HEK293 (cell line): ENCODE results near the gene TRAF5.
A peak's percentile ranks its signal among the peaks of the same experiment; 100 is the strongest.

Source experiments
- CTCF ChIA-PET: fragments of 350-600 bp; formaldehyde crosslinking; extraction: SDS; loops from one replicate; lab custom pipeline; 2021; ENCODE audit warnings: antibody characterized with exemption; lab: Yijun Ruan, JAX
- POLR2A ChIA-PET: fragments of 300-600 bp; formaldehyde crosslinking; extraction: SDS; loops from one replicate; lab custom pipeline; 2020; ENCODE audit warnings: antibody characterized with exemption, inconsistent platforms; lab: Yijun Ruan, JAX
- H3K27ac ChIP-seq: fragments of 200-500 bp; sonication (Bioruptor generic); 2 replicates; pipeline ENCODE4 v1.5.1; 2014; ENCODE audit warnings: low read depth, low read length, control low read depth, inconsistent platforms; ENCODE audit errors: extremely low read depth
- H3K36me3 ChIP-seq, 2 experiments: fragments of 200-500 bp in 1 of 2; sonication (Bioruptor generic) in 1 of 2; 1 replicate in 1 of 2; 2 replicates in 1 of 2; pipeline ENCODE4 v1.5.1; 2014 to 2017; ENCODE audit warnings: inconsistent platforms in 2 of 2, low read length in 2 of 2; ENCODE audit not compliant: control insufficient read depth in 2 of 2, insufficient read depth in 1 of 2
- H3K4me1 ChIP-seq: fragments of 200-500 bp; sonication (Bioruptor generic); 2 replicates; pipeline ENCODE4 v1.5.1; 2014; ENCODE audit warnings: mild to moderate bottlenecking, low read length, inconsistent platforms; ENCODE audit not compliant: control insufficient read depth, insufficient read depth
- H3K4me3 ChIP-seq: 2 replicates; pipeline ENCODE4 v1.5.1; 2011; ENCODE audit warnings: low read depth, mild to moderate bottlenecking, control low read depth, low read length, moderate library complexity
- H3K9me3 ChIP-seq: fragments of 200-500 bp; sonication (Bioruptor generic); 2 replicates; pipeline ENCODE4 v1.5.1; 2014; ENCODE audit warnings: low read depth, low read length, inconsistent platforms; ENCODE audit not compliant: control insufficient read depth, insufficient read depth
- CTCF ChIP-seq: fragments of 450-650 bp; formaldehyde crosslinking; IDR thresholded peaks from 2 replicates; pipeline ENCODE4 v1.5.1; 2016; ENCODE audit warnings: missing biosample characterization, missing genetic modification characterization
- EGR2 ChIP-seq: fragments of 450-650 bp; formaldehyde crosslinking; IDR thresholded peaks from 2 replicates; pipeline ENCODE4 v1.5.1; 2016; ENCODE audit warnings: low read depth, missing biosample characterization, missing genetic modification characterization
- PRDM1 ChIP-seq: fragments of 450-650 bp; formaldehyde crosslinking; IDR thresholded peaks from 2 replicates; pipeline ENCODE4; 2016; ENCODE audit warnings: missing biosample characterization, missing genetic modification characterization
- SP2 ChIP-seq: fragments of 450-650 bp; formaldehyde crosslinking; IDR thresholded peaks from 2 replicates; pipeline ENCODE4 v1.5.1; 2016; ENCODE audit warnings: missing biosample characterization, missing genetic modification characterization
- ZBTB1 ChIP-seq: fragments of 450-650 bp; formaldehyde crosslinking; IDR thresholded peaks from 2 replicates; pipeline ENCODE4 v1.5.1; 2016; ENCODE audit warnings: missing biosample characterization, missing genetic modification characterization
- ZBTB21 ChIP-seq: fragments of 450-650 bp; formaldehyde crosslinking; IDR thresholded peaks from 2 replicates; pipeline ENCODE4 v1.5.1; 2017; ENCODE audit warnings: missing biosample characterization, missing genetic modification characterization
- ZFHX2 ChIP-seq: fragments of 450-650 bp; formaldehyde crosslinking; conservative IDR thresholded peaks from 2 replicates; pipeline ENCODE4 v1.5.1; 2016; ENCODE audit warnings: missing biosample characterization, missing genetic modification characterization
- ZFP69B ChIP-seq: fragments of 450-650 bp; formaldehyde crosslinking; IDR thresholded peaks from 2 replicates; pipeline ENCODE4 v1.5.1; 2016; ENCODE audit warnings: missing biosample characterization, missing genetic modification characterization
- ZNF133 ChIP-seq: fragments of 450-650 bp; formaldehyde crosslinking; IDR thresholded peaks from 2 replicates; pipeline ENCODE4 v1.5.1; 2016; ENCODE audit warnings: missing biosample characterization, missing genetic modification characterization
- ZNF140 ChIP-seq: fragments of 450-650 bp; formaldehyde crosslinking; IDR thresholded peaks from 2 replicates; pipeline ENCODE4 v1.5.1; 2016; ENCODE audit warnings: missing biosample characterization, missing genetic modification characterization
- ZNF2 ChIP-seq: fragments of 450-650 bp; formaldehyde crosslinking; IDR thresholded peaks from 2 replicates; pipeline ENCODE4 v1.5.1; 2016; ENCODE audit warnings: missing biosample characterization, missing genetic modification characterization
- ZNF211 ChIP-seq: fragments of 450-650 bp; formaldehyde crosslinking; IDR thresholded peaks from 2 replicates; pipeline ENCODE4 v1.5.1; 2016; ENCODE audit warnings: low read depth, missing biosample characterization, missing genetic modification characterization
- ZNF341 ChIP-seq: fragments of 450-650 bp; formaldehyde crosslinking; IDR thresholded peaks from 2 replicates; pipeline ENCODE4; 2016; ENCODE audit warnings: low read depth, missing biosample characterization, missing genetic modification characterization
- ZNF394 ChIP-seq: fragments of 450-650 bp; formaldehyde crosslinking; IDR thresholded peaks from 2 replicates; pipeline ENCODE4 v1.5.1; 2016; ENCODE audit warnings: missing biosample characterization, missing genetic modification characterization, mild to moderate bottlenecking, moderate library complexity, borderline replicate concordance
- ZNF48 ChIP-seq: fragments of 450-650 bp; formaldehyde crosslinking; IDR thresholded peaks from 2 replicates; pipeline ENCODE4 v1.5.1; 2016; ENCODE audit warnings: missing biosample characterization, missing genetic modification characterization
- ZNF514 ChIP-seq: fragments of 450-650 bp; formaldehyde crosslinking; IDR thresholded peaks from 2 replicates; pipeline ENCODE4 v1.5.1; 2016; ENCODE audit warnings: missing biosample characterization, missing genetic modification characterization
- ZNF600 ChIP-seq: fragments of 450-650 bp; formaldehyde crosslinking; IDR thresholded peaks from 2 replicates; pipeline ENCODE4 v1.5.1; 2016; ENCODE audit warnings: missing biosample characterization, missing genetic modification characterization
- ZNF626 ChIP-seq: fragments of 450-650 bp; sonication (Bioruptor Pico); formaldehyde crosslinking; IDR thresholded peaks from 2 replicates; pipeline ENCODE4 v1.5.1; 2018; ENCODE audit warnings: missing biosample characterization, missing genetic modification characterization, inconsistent platforms
- ZNF664 ChIP-seq: fragments of 450-650 bp; formaldehyde crosslinking; IDR thresholded peaks from 2 replicates; pipeline ENCODE4 v1.5.1; 2016; ENCODE audit warnings: missing biosample characterization, missing genetic modification characterization
- ZNF747 ChIP-seq: fragments of 450-650 bp; formaldehyde crosslinking; IDR thresholded peaks from 2 replicates; pipeline ENCODE4 v1.5.1; 2016; ENCODE audit warnings: missing biosample characterization, missing genetic modification characterization
- ZSCAN30 ChIP-seq: fragments of 450-650 bp; IDR thresholded peaks from 2 replicates; pipeline ENCODE4 v1.5.1; 2018; ENCODE audit warnings: missing biosample characterization, mild to moderate bottlenecking, missing genetic modification characterization, moderate library complexity
- TF ChIP-seq, protein P1 (sequence below): fragments of 450-650 bp; formaldehyde crosslinking; IDR thresholded peaks from 2 replicates; pipeline ENCODE4 v1.5.1; 2016; ENCODE audit warnings: missing biosample characterization, missing genetic modification characterization, borderline replicate concordance

The TRAF5 gene

GRCh38 chr1:211323156-211324063 is 3.2 kb upstream of the TRAF5 start (continued):
- TF ChIP-seq CTCF (tag by site-specific recombination) (peak; percentile 82), ZNF2 (tag by site-specific recombination) (0 out of 2 replicates have a peak, but pooled peaks have one; percentile 46), ZNF133 (tag by site-specific recombination) (no peak), ZNF48 (tag by site-specific recombination) (no peak), ZNF747 (tag by site-specific recombination) (no peak), ZBTB21 (tag by site-specific recombination) (no peak), ZNF626 (tag by site-specific recombination) (no peak), ZNF211 (no peak), ZNF600 (tag by site-specific recombination) (no peak), ZBTB1 (tag by site-specific recombination) (no peak), ZFP69B (tag by site-specific recombination) (no peak), ZNF394 (tag by site-specific recombination) (no peak), ZNF514 (tag by site-specific recombination) (no peak), PRDM1 (tag by site-specific recombination) (no peak), ZFHX2 (tag by site-specific recombination) (no peak), ZSCAN30 (tag by site-specific recombination) (peak; percentile 81), ZNF140 (tag by site-specific recombination) (no peak)
- TF ChIP-seq, protein P1, sequence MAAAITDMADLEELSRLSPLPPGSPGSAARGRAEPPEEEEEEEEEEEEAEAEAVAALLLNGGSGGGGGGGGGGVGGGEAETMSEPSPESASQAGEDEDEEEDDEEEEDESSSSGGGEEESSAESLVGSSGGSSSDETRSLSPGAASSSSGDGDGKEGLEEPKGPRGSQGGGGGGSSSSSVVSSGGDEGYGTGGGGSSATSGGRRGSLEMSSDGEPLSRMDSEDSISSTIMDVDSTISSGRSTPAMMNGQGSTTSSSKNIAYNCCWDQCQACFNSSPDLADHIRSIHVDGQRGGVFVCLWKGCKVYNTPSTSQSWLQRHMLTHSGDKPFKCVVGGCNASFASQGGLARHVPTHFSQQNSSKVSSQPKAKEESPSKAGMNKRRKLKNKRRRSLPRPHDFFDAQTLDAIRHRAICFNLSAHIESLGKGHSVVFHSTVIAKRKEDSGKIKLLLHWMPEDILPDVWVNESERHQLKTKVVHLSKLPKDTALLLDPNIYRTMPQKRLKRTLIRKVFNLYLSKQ (tag by site-specific recombination): no peak

- no peaks in the 10 kb centered on the region for H3K4me1 ChIP-seq
- CTCF ChIA-PET: interaction anchor here (0.9 to 4.1 kb wide), 4 partner anchors 23 to 330 kb away, joined by 3 to 59 read pairs (median 4); no protein-coding TSS in a partner anchor
- no peak overlapping the region for H3K27ac ChIP-seq
- TF ChIP-seq ZNF341 (tag by site-specific recombination) (peak; percentile 88), ZNF664 (tag by site-specific recombination) (peak; percentile 88), EGR2 (tag by site-specific recombination) (peak; percentile 65), ZFHX2 (tag by site-specific recombination) (peak; percentile 59), SP2 (no peak), ZNF600 (tag by site-specific recombination) (peak; percentile 27; the same call in 1 of the 2 replicates)
- TF ChIP-seq, all 188 proteins: peak for 5
- H3K4me3 ChIP-seq: no peak overlapping the region
- POLR2A ChIA-PET: interaction anchor here (0.6 to 1.5 kb wide), 2 partner anchors 14 to 173 kb away, joined by 3 read pairs; no protein-coding TSS in a partner anchor
- no peaks in the 10 kb centered on the region for H3K9me3 ChIP-seq
- H3K36me3 ChIP-seq: no peaks in the 10 kb centered on the region
These were observed 1.4 kb upstream of the TRAF5 start for GRCh38 chr1:211324992-211325775.
